H1 (cell line): ENCODE results near the gene EPYC. TPM values are rescaled to one million over a fixed set of nuclear protein-coding genes. Genes with fewer than 3 reads are reported as not detected.

Experiments
- CTCF ChIA-PET: fragments of 300-600 bp; sonication (Branson Sonifier 250); formaldehyde crosslinking; loops from one replicate; lab custom pipeline; 2021; ENCODE audit not compliant: partially characterized antibody; lab: Charles Lee
- POLR2A ChIA-PET: fragments of 300-600 bp; sonication (Branson Sonifier 250); formaldehyde crosslinking; loops from one replicate; lab custom pipeline; 2021; ENCODE audit warnings: inconsistent platforms; ENCODE audit not compliant: partially characterized antibody; lab: Charles Lee
- DNase-seq, 2 experiments: peaks; one replicate each; pipeline versions ENCODE4 v3.0.0 to v3.0.0-alpha.2; 2010 to 2022; ENCODE audit warnings: low spot score in 2 of 2, low read depth in 1 of 2, mixed read lengths in 1 of 2
- FAIRE-seq: peaks from 2 replicates; lab custom pipeline; 2011; peaks lifted over from hg19 to GRCh38; lab: Jason Lieb, UNC
- H2AFZ ChIP-seq: 2 replicates; pipeline ENCODE4 v1.8.1; 2012; ENCODE audit warnings: low read length, inconsistent platforms
- H2AK5ac ChIP-seq: 2 replicates; pipeline ENCODE4 v1.6.1; 2013; ENCODE audit warnings: low read depth, low read length
- H2BK120ac ChIP-seq: replicated peaks from 2 replicates; pipeline ENCODE3; 2013; ENCODE audit warnings: low read depth, low read length, inconsistent platforms
- H2BK12ac ChIP-seq: 2 replicates; pipeline ENCODE4 v1.6.1; 2013; ENCODE audit warnings: low read depth, low read length
- H2BK15ac ChIP-seq: 2 replicates; pipeline ENCODE4 v1.6.1; 2013; ENCODE audit warnings: low read length
- H2BK20ac ChIP-seq: 2 replicates; pipeline ENCODE4 v1.6.1; 2013; ENCODE audit warnings: low read length
- H2BK5ac ChIP-seq: 2 replicates; pipeline ENCODE4 v1.6.1; 2013; ENCODE audit warnings: low read depth, low read length
- H3K14ac ChIP-seq: 2 replicates; pipeline ENCODE4 v1.6.1; 2013; ENCODE audit warnings: inconsistent platforms; ENCODE audit not compliant: insufficient read length
- H3K18ac ChIP-seq: 2 replicates; pipeline ENCODE4 v1.6.1; 2013; ENCODE audit warnings: low read length; ENCODE audit errors: extremely low read depth
- H3K23ac ChIP-seq: 2 replicates; pipeline ENCODE4 v1.6.1; 2013; ENCODE audit warnings: inconsistent platforms; ENCODE audit not compliant: insufficient read length
- H3K23me2 ChIP-seq: 2 replicates; pipeline ENCODE4 v1.6.1; 2013; ENCODE audit warnings: low read depth, low read length
- H3K27ac ChIP-seq: 2 replicates; pipeline ENCODE4 v1.6.1; 2011; ENCODE audit warnings: low read depth, low read length, inconsistent platforms
- H3K27me3 ChIP-seq, 4 experiments: replicated peaks in 1 of 4; 1 replicate in 1 of 4; 2 replicates in 3 of 4; pipeline versions ENCODE4 v1.6.1 to v1.8.1; 2011 to 2013; ENCODE audit warnings: low read length in 3 of 4, mild to moderate bottlenecking in 3 of 4, inconsistent platforms in 2 of 4, mixed read lengths in 2 of 4, moderate library complexity in 1 of 4; ENCODE audit not compliant: control insufficient read depth in 3 of 4, insufficient read depth in 3 of 4; ENCODE audit errors: extremely low read depth in 1 of 4
- H3K36me3 ChIP-seq, 4 experiments: 2 replicates each; pipeline versions ENCODE4 v1.6.1 to v1.8.1; 2011 to 2013; ENCODE audit warnings: mild to moderate bottlenecking in 4 of 4, low read length in 3 of 4, moderate library complexity in 2 of 4, control low read depth in 1 of 4, inconsistent platforms in 1 of 4; ENCODE audit not compliant: insufficient read depth in 4 of 4, control insufficient read depth in 2 of 4
- H3K4ac ChIP-seq: replicated peaks from 2 replicates; pipeline ENCODE3; 2013; ENCODE audit warnings: low read length, low read depth, mixed read lengths, inconsistent platforms; ENCODE audit not compliant: insufficient read length
- H3K4me1 ChIP-seq, 4 experiments: replicated peaks in 1 of 4; 1 replicate in 1 of 4; 2 replicates in 3 of 4; pipeline versions ENCODE4 v1.6.1 to v1.8.1; 2011 to 2013; ENCODE audit warnings: low read length in 3 of 4, inconsistent platforms in 2 of 4, mixed read lengths in 1 of 4; ENCODE audit not compliant: insufficient read depth in 4 of 4, control insufficient read depth in 3 of 4
- H3K4me2 ChIP-seq, 2 experiments: 2 replicates each; pipeline versions ENCODE4 v1.6.1 to v1.8.1; 2011 to 2013; ENCODE audit warnings: low read depth in 2 of 2, low read length in 2 of 2, control low read depth in 1 of 2, inconsistent platforms in 1 of 2, mild to moderate bottlenecking in 1 of 2; ENCODE audit not compliant: insufficient read depth in 1 of 2
- H3K4me3 ChIP-seq, 4 experiments: fragments of 200-600, 300-600 bp in 1 of 4; sonication (generic), shearing (Covaris generic), sonication (Bioruptor Twin) in 1 of 4; 2 replicates each; pipeline versions ENCODE4 v1.5.1 to v1.8.1; 2011 to 2016; ENCODE audit warnings: low read length in 4 of 4, low read depth in 3 of 4, control low read depth in 2 of 4, inconsistent platforms in 2 of 4, mild to moderate bottlenecking in 2 of 4, mixed read lengths in 1 of 4, moderate library complexity in 1 of 4; ENCODE audit not compliant: insufficient read depth in 2 of 4; ENCODE audit errors: extremely low read depth in 1 of 4
- H3K56ac ChIP-seq: replicated peaks from 2 replicates; pipeline ENCODE3; 2013; ENCODE audit warnings: low read depth, mild to moderate bottlenecking, mixed read lengths, low read length, inconsistent platforms; ENCODE audit not compliant: insufficient read length
- H3K79me1 ChIP-seq: 2 replicates; pipeline ENCODE4 v1.6.1; 2013; ENCODE audit warnings: low read depth, low read length, control low read depth
- H3K79me2 ChIP-seq, 2 experiments: 2 replicates each; pipeline versions ENCODE4 v1.6.1 to v1.8.1; 2012 to 2013; ENCODE audit warnings: low read length in 2 of 2, mild to moderate bottlenecking in 2 of 2, inconsistent platforms in 1 of 2; ENCODE audit not compliant: insufficient read depth in 2 of 2, control insufficient read depth in 1 of 2
- H3K9ac ChIP-seq, 4 experiments: replicated peaks in 1 of 4; 1 replicate in 1 of 4; 2 replicates in 3 of 4; pipeline versions ENCODE4 v1.6.1 to v1.8.1; 2011 to 2013; ENCODE audit warnings: low read depth in 3 of 4, low read length in 3 of 4, control low read depth in 2 of 4, mild to moderate bottlenecking in 2 of 4, moderate library complexity in 2 of 4, inconsistent platforms in 1 of 4; ENCODE audit errors: extremely low read depth in 1 of 4
- H3K9me3 ChIP-seq, 2 experiments: 2 replicates each; pipeline versions ENCODE4 v1.6.1 to v1.8.1; 2012 to 2013; ENCODE audit warnings: mild to moderate bottlenecking in 2 of 2, moderate library complexity in 2 of 2, control low read depth in 1 of 2, inconsistent platforms in 1 of 2, low read depth in 1 of 2, low read length in 1 of 2, mixed read lengths in 1 of 2; ENCODE audit not compliant: insufficient read depth in 2 of 2
- H4K20me1 ChIP-seq, 2 experiments: replicated peaks in 1 of 2; 2 replicates each; pipeline versions ENCODE3 to v1.8.1; 2011 to 2013; ENCODE audit warnings: inconsistent platforms in 2 of 2, low read length in 2 of 2, mild to moderate bottlenecking in 1 of 2; ENCODE audit not compliant: insufficient read depth in 2 of 2, control insufficient read depth in 1 of 2
- H4K5ac ChIP-seq: 2 replicates; pipeline ENCODE4 v1.6.1; 2013; ENCODE audit warnings: low read length, low read depth, mixed read lengths, inconsistent platforms; ENCODE audit not compliant: insufficient read length
- H4K8ac ChIP-seq: 2 replicates; pipeline ENCODE4 v1.8.0; 2013; ENCODE audit warnings: mild to moderate bottlenecking, moderate library complexity, low read length, inconsistent platforms; ENCODE audit not compliant: insufficient read depth; ENCODE audit errors: extremely low read depth
- H4K91ac ChIP-seq: replicated peaks from 2 replicates; pipeline ENCODE3; 2013; ENCODE audit warnings: low read length, mixed read lengths, inconsistent platforms; ENCODE audit not compliant: insufficient read length
- ASH2L ChIP-seq: fragments of 200-600, 300-600 bp; sonication (generic); IDR thresholded peaks from one replicate; pipeline ENCODE4 v1.7.1; 2017; ENCODE audit warnings: low read length
- EP300 ChIP-seq, 2 experiments: IDR thresholded peaks; 1 replicate in 1 of 2; 2 replicates in 1 of 2; pipeline ENCODE4 v1.6.1; 2011 to 2012; ENCODE audit warnings: low read depth in 2 of 2, low read length in 2 of 2, mild to moderate bottlenecking in 2 of 2, borderline replicate concordance in 1 of 2, inconsistent platforms in 1 of 2, moderate library complexity in 1 of 2
- NANOG ChIP-seq: IDR thresholded peaks from 2 replicates; pipeline ENCODE4 v1.6.1; 2011; ENCODE audit warnings: low read length, low read depth, mild to moderate bottlenecking, inconsistent platforms; ENCODE audit not compliant: insufficient read depth, poor library complexity, severe bottlenecking
- RFX5 ChIP-seq: IDR thresholded peaks from 2 replicates; pipeline ENCODE4 v1.6.1; 2011; ENCODE audit warnings: low read depth, low read length, improper control_type of control experiment, borderline replicate concordance
- SIRT6 ChIP-seq: IDR thresholded peaks from one replicate; pipeline ENCODE4 v1.7.1; 2012; ENCODE audit warnings: low read length, inconsistent platforms
- SRF ChIP-seq: IDR thresholded peaks from 2 replicates; pipeline ENCODE4 v1.6.1; 2011; ENCODE audit warnings: mild to moderate bottlenecking, low read depth, low read length, moderate library complexity
- SUZ12 ChIP-seq: fragments of 200-600 bp; sonication (generic); IDR thresholded peaks from 2 replicates; pipeline ENCODE4 v1.6.1; 2012; ENCODE audit warnings: mild to moderate bottlenecking, inconsistent platforms, low read length, moderate library complexity, mixed read lengths
- WGBS, 2 experiments: shearing (Covaris generic) in 1 of 2; methylation state at CpG; one replicate each; pipeline versions ENCODE4 v1.1.6 to v1.1.7; 2013 to 2015; ENCODE audit warnings: low lambda C conversion rate in 2 of 2, mixed read lengths in 2 of 2, inconsistent platforms in 1 of 2, low coverage in 1 of 2, missing lambda C conversion rate in 1 of 2; ENCODE audit not compliant: insufficient replicate concordance in 2 of 2, insufficient coverage in 1 of 2, insufficient read length in 1 of 2; ENCODE audit errors: extremely low coverage in 1 of 2, missing lambda C conversion rate in 1 of 2; 5-methylcytosine and 5-hydroxymethylcytosine counted together
- polyA plus RNA-seq, 7 experiments: library from polyadenylated mRNA; depleted of rRNA in 3 of 7; stranded (reverse) in 5 of 7; unstranded in 2 of 7; fragments of >200 nt in 5 of 7; fragments of 200-250 nt in 2 of 7; gene quantifications; 1 replicate in 5 of 7; 2 replicates in 1 of 7; 4 replicates in 1 of 7; pipeline versions ENCODE4 v1.2.1 to v1.2.3, GENCODE V29; 2011 to 2013; ENCODE audit warnings: missing spikeins in 2 of 7, mixed read lengths in 2 of 7
- total RNA-seq: library from RNA; stranded (reverse); fragmentation: NEBNext Ultra II Directional; extraction: Animal tissue kit (Norgen Biotek cat#: 25700); gene quantifications from 2 replicates; pipeline ENCODE4 v1.2.1, GENCODE V29; 2021

The EPYC gene
- total and polyA plus RNA-seq, 2 of the 8 experiments (the other 6 are each of a cell fraction or from before 2014, with no cell fraction given): not detected

DNA sequence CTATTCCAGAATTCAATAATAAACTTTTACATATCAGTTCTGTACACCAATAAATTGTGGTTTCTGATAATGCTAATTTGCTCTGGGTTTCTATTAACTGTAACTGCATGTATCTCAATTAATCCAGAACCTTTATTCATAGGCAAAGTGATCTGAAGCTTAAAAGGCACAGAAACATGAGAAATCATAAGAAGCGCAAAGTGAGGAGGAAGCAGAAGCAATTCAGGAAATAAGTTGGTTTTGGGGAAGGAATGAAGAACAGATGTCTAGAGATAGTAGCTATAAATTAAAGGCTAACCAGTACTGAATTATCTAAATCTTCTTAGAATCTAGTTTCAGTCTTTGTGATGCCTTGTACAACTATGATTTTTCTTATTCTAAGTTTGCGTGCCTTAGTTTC is 28.5 kb upstream of the EPYC start:
- no peaks in the 10 kb centered on the region for H3K79me1 ChIP-seq
- no peak overlapping the region for H2AK5ac ChIP-seq
- H3K9ac ChIP-seq: no peak overlapping the region
- H3K4me1 ChIP-seq: no peaks in the 10 kb centered on the region
- H2BK5ac ChIP-seq: no peak overlapping the region
- 93% methylated on average over 2 of the region's 2 CpGs; no CpG with 5 or more reads in 1 of the 2 experiments for WGBS, 2 experiments
- no peaks in the 10 kb centered on the region for H3K27me3 ChIP-seq
- no peak overlapping the region for H2BK12ac ChIP-seq
- no peak overlapping the region for H3K27ac ChIP-seq
- no peak overlapping the region for H3K4ac ChIP-seq
- H3K4me3 ChIP-seq: no peak overlapping the region
- H2BK20ac ChIP-seq: no peak overlapping the region
- H4K91ac ChIP-seq: no peak overlapping the region
- H3K79me2 ChIP-seq: no peaks in the 10 kb centered on the region
- FAIRE-seq: no peak
- no peak overlapping the region for H2AFZ ChIP-seq
- H3K18ac ChIP-seq: no peak overlapping the region
- no peak overlapping the region for H2BK120ac ChIP-seq
- no peak overlapping the region for H3K23ac ChIP-seq
- no peaks in the 10 kb centered on the region for H3K36me3 ChIP-seq
- H3K56ac ChIP-seq: no peak overlapping the region
- no peak overlapping the region for H4K5ac ChIP-seq
- POLR2A ChIA-PET: no interaction called here
- H3K9me3 ChIP-seq: no peaks in the 10 kb centered on the region
- no peak for DNase-seq
- H3K4me2 ChIP-seq: no peak overlapping the region
- H3K23me2 ChIP-seq: no peaks in the 10 kb centered on the region
- CTCF ChIA-PET: no interaction called here
- no peak overlapping the region for H2BK15ac ChIP-seq
- H4K20me1 ChIP-seq: no peaks in the 10 kb centered on the region
- TF ChIP-seq ASH2L: no peak
- TF ChIP-seq SRF: no peak
- TF ChIP-seq RFX5: no peak
- TF ChIP-seq EP300 (IDR thresholded peaks at IDR 0.05; ENCODE audit: borderline replicate concordance in 1 of 2, low read depth in 2 of 2, low read length in 2 of 2): no peak
- TF ChIP-seq SIRT6: no peak
- no peak for TF ChIP-seq SUZ12
- no peak for TF ChIP-seq NANOG
- H3K14ac ChIP-seq: no peak overlapping the region
- H4K8ac ChIP-seq: no peak overlapping the region
